SHP77 treated with DMSO at 0.1 percent for 48 hours (cell line): ENCODE measurements around the gene AKAP1.
"Not testable (repeated sequence)": the region's sequence is repeated elsewhere in the genome, so short reads cannot be mapped to it uniquely, and the experiment has no call there.

Experiments
- DNase-seq: peaks from one replicate; lab custom pipeline; 2025; lab: John Stamatoyannopoulos, UW

AKAP1 gene

DNA sequence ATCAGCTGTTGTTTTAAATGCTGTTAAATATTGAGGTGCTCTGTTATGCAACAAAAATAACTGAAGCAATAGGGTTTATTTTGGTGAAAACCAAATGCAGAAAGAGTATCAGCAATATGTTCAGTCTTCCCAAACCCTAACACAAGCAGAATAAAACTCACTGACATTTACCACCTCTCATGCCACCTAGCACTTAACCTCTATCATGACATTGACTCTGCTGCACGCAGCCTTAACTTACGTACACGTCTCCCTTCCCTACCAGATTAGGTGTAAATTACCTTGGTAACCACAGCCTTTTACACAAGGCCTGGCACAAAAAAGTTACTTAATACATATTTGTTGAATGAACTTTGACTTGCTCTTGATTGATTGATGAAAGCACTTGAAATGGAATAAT, 9.9 kb upstream of the AKAP1 start:
- DNase-seq: no peak

DNA sequence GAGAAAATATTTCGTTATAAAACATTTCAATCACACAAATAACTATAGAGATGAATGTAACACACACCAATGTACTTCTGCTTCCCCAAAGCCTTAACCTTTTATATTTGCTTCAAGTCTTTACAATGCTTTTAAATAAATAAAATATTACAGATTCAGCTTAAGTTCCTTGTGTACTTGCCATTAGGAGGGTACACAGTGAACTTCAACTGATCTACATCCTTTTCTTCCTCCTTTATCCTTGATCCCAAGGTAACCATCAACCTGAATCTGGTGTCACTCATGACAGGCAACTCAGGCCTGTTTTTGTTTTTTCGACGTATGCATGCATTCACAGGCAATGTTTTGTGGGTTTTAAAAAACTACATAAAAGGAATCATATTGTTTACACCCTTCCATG, 9.3 kb upstream of the AKAP1 start:
- no peak for DNase-seq

GRCh38 chr17:57077000-57077399, 8.0 kb upstream of the AKAP1 start:
- DNase-seq: no peak

DNA sequence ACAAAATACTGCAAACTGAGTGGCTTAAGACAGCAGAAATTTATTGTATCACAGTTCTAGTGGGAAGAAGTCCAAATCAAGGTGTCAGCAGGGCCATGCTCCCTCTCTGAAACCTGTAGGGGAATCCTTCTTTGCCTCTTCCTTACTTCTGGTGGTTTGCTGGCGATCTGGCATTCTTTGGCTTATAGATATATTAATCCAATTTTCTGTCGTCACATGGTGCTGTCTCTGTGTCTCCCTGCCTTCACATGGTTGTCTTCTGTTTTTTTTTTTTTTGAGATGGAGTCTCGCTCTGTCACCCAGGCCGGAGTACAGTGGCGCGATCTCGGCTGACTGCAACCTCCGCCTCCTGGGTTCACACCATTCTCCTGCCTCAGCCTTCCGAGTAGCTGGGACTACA, 6.8 kb upstream of the AKAP1 start:
- DNase-seq: no peak

DNA sequence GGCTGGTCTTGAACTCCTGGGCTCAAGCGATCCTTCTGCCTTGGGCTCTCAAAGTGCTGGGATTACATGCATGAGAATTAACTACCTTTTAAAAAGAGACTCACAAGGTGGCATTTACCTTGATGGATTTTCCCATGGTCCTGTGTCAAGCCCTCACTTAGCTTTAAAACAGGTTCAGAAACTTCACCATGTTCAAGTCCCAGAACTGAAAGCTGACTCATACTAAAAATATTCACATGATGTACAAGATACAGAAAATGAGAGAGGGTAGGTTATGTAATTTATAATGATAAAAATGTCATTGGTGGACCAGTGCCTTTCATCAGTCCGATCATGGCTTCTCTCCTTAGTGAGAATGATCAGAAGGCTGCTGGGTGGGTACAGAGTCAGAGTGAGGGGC, 4.3 kb upstream of the AKAP1 start:
- DNase-seq: no peak

DNA sequence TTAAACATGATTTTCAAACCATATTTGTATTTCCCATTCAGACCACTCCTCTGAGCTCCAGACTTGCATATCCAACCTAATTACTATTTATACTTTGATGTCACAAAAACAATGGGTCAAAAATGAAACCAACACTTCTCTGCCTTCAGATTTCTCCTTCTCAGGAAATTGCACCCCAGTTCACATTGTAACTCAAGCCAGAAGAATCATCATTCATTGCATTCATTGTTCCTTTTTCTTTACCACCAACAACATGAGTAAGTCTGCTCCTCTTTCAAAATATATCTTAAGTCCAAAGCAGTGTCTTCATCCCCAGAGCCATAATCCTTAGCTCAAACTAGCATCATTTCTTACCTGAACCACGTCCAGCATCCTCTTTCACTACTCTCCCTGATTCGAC, 2.6 kb upstream of the AKAP1 start:
- no peak for DNase-seq

- DNase-seq: no peak
Measured at GRCh38 chr17:57084361-57084801, 665 bp upstream of the AKAP1 start.

GRCh38 chr17:57085448-57086068, 512 bp downstream of the AKAP1 start:
- peak; percentile 12 for DNase-seq

DNA sequence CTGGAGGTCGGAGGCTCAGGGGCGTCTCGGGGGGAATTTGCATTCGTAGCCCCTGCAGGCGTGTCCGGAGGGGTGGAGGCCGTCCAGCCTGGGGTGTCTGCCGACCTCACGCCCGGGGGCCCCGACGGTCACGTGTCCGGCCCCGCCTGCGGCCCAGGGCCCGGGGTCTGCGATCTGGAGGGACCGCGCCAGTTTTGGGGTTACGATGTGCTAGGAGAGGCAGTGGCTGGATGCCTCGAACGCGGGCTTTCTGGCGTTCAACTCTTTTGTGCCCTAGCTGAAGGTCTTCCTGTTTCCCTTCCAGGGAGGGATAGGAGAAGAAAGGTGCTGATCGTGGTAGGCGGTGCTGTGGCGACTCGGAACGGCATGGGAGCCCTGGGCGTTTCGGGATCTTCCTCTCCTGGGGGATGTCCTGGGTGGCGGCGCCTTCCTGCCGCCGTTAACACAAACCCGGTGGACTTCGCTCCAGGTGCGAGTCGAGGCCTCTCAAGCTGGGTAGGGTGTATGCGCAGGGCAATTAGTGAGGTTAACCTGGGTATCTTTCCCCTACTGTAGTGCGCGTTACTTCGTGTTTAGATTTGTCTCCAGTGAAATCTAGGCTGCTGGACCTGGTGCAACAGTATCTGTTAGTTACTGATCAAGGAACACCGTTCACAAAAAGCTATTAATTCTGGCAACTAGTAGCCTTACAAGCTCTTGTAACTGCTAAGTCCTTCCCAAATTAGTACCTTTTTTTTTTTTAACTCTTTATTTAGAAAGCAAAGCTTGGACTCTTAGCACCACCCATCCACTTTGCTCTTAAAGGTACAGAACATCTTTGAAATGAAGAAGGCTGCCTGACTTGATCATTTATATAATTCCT, 1.3 kb downstream of the AKAP1 start:
- DNase-seq: no peak

DNA sequence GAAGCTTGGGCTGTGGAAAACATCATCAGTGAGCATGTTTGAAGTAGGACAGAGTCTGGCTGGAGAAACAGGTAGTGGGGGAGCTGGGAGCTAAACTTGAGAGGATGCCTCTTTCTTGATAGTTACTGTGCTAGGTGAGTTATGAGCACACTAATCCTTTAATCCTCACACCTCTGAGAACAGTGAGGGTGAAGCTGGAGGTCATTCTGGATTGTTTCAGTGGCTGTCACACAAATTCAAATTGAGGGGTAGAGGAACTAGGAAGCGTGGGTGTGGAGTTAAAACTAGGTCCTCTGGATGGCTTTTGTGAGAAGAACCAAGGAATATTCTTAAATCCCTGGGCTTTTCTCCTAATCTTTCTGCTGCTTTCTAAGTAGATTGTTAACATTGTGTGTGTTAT, 3.3 kb downstream of the AKAP1 start:
- no peak for DNase-seq

- DNase-seq: no peak
Measured at GRCh38 chr17:57089391-57089790, 4.3 kb downstream of the AKAP1 start.

GRCh38 chr17:57090560-57091185, 5.6 kb downstream of the AKAP1 start:
- no peak for DNase-seq

GRCh38 chr17:57091186-57091618, 6.2 kb downstream of the AKAP1 start:
- DNase-seq: no peak

GRCh38 chr17:57092171-57092570, 7.1 kb downstream of the AKAP1 start:
- no peak for DNase-seq

- DNase-seq: no peak
Measured at GRCh38 chr17:57092779-57093178, 7.7 kb downstream of the AKAP1 start.

DNA sequence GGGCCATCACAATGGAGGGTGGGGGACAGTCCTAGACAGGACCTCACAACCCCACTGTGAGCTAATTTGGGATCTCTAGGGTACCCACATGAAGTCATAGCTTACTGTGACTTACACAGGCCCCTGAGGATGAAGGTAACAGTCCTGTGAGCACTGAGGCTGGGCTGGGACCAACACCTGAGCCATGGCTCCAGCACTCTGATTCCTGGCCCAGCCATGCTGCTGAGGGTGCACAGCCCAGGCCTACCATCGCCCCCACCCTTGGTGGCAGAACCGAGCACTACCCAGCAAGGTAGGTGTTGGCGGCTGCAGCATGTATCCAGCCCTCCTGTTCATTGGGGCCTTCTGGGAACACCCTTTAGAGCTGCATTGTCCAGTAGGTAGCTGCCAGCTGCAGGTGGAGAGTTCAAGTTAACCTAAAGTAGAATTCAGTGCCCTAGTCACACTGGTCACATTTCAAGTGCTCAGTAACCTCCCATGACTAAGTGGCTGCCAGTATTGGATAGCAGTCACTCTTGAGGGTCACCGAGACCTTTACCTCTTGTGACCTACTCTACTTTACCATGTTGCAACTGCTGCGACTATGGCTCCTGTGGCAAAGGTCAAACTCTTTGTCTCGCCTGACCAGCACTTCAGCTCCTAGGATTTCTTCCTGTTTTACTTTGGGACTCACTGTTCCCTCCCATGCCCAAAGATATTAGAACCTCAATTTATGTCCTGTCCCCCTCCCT, 11.6 kb downstream of the AKAP1 start:
- no peak for DNase-seq

GRCh38 chr17:57097832-57098421, 12.9 kb downstream of the AKAP1 start:
- no peak for DNase-seq

GRCh38 chr17:57099165-57099564, 14.1 kb downstream of the AKAP1 start:
- DNase-seq: no peak

DNA sequence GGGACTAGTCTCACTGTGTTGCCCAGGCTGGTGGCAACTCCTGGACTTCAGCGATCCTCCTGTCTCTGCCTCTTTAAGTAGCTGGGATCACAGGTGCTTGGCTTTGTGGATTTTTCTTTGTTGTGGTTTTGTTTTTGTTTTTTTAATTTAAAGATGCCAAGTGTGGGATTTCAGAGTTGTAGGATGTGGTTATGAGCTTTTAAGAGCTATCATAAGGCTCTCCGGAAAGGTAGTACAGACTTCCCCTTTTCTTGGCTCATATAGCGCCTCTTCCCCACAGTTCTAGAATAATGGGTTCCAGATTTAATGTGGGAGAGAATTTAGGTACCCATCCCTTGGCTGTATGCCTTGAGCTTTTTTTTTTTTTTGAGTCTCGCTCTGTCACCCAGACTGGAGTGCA, 17.1 kb downstream of the AKAP1 start:
- no peak for DNase-seq

DNA sequence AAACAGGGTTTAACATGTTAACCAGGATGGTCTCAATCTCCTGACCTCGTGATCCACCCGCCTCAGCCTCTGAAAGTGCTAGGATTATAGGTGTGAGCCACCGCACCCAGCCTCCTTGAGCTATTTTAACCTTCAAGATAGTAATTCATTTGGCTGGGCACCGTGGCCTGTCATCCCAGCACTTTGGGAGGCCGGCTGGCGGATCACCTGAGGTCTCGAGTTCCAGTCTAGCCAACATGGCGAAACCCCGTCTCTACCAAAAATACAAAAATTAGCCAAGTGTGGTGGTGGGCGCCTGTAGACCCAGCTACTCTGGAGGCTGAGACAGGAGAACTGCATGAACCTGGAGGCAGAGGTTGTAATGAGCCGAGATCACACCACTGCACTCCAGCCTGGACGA, 17.6 kb downstream of the AKAP1 start:
- DNase-seq: not testable (repeated sequence)

DNA sequence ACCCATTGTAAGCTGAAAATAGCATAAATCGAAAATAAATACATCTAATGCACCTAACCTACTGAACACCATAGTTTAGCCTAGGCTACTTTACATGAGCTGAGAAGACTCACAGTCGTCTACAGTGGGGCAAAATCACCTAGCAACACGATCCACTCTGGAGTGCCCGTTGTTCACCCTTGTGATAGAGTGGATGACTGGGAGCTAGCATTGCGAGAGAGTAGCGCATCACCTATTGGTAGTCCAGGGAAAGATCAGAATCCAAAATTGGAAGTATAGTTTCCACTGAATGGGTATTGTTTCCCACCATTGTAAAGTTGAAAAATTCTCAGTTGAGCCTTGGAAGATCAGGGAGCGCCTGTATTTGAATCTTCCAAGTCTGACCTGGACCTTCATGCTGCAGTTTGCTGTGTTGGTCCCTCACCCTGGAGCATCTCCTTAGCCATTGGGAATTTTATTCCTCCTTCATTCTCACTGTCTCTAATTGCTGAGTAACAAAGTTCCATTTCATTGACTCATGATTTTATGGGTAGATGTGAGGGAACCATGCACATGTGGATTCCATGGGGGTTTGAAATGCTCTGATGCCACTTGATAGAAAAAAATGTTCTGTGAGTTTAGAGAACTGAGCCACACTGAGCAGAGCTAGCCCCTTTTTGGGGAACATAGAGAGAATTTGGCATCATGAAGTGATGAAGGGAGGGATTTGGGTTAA, 19.6 kb downstream of the AKAP1 start:
- DNase-seq: no peak
